RPMI7951 (cell line): ENCODE data around the gene EFS. TPM values are rescaled to one million over a fixed set of nuclear protein-coding genes. Genes with fewer than 3 reads are reported as not detected.
"Not testable (repeated sequence)": the region's sequence is repeated elsewhere in the genome, so short reads cannot be mapped to it uniquely, and the experiment has no call there.

Experiments used
- DNase-seq: peaks from one replicate; pipeline ENCODE4 v3.0.0-alpha.2; 2012; ENCODE audit warnings: low read depth
- total RNA-seq: library from RNA; depleted of rRNA; stranded (reverse); fragments of >200 nt; shearing (Covaris generic); gene quantifications from 2 replicates; pipeline ENCODE4 v1.2.3, GENCODE V29; 2014

The EFS gene
- total RNA-seq, 1 experiment from 2014 or later, result 2.8 TPM

DNA sequence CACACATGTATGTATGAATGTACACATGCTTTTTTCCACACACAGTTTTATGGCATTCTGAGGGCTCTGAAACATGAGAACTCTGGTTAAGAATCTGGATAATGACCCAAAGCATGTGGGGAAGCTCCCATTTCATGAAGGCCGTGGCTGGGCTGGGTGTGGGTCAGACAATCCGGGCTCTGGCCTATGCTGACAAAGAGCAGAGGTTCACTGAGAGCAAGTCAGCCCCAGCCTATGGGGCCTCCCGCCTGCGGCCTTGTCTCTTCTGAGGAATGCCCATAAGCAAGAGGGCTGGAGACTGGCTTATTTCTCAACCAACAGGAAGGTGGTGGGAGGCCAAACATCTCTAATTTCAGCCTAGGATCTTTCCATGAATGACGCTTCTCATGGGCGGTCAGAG is 34.6 kb upstream of the EFS start:
- no peak for DNase-seq

- DNase-seq, result no peak
These were observed 34.2 kb upstream of the EFS start for GRCh38 chr14:23399136-23399535.

DNA sequence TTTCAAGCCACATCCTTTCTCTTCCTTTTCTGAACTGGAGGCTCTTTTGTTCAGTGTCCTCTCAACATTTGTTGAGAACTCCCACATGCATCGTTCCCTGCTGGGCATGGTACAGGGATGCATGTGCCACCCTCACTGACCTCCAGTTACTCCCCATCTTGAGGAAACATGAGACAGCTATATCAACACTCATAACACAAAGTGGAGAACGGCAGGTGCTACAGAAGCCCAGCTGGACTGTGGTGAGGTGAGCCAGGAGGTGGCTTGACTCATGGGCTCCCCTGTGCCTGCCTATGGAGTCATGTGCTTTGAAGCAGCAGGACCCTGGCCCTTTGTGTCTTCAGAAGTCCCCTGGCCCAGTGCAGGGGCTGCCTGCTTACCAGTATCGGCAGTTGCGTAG is 33.4 kb upstream of the EFS start:
- DNase-seq, result no peak

DNA sequence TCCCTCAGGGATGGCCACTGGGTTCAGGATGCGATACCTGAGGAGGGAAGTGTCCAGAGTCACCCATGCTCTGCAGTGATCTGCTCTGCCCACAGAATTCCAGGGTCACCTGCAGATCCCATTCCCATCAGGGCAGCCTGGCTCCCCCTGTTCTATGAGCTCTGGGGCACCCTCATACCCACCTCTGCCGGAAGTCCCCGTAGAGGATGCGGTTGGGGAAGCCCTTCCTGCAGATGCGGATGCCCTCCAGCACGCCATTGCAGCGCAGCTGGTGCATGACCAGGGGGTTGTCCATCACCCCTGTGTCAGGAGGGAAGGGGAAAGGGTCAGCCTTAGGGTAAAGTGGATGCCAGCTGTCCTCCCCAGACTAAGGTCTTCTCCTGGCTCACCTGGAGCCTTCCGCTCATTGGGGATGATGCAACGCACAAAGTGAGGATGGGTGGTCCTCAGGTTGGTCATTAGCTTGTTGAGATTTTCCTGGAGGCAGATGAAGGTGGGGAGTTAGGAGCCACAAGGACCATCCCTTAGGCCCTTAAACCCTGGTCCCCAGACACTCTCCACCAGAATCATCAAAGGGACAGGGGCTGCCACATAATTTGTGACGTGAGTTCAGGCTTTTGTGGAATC is 31.9 kb upstream of the EFS start:
- DNase-seq, result no peak

DNA sequence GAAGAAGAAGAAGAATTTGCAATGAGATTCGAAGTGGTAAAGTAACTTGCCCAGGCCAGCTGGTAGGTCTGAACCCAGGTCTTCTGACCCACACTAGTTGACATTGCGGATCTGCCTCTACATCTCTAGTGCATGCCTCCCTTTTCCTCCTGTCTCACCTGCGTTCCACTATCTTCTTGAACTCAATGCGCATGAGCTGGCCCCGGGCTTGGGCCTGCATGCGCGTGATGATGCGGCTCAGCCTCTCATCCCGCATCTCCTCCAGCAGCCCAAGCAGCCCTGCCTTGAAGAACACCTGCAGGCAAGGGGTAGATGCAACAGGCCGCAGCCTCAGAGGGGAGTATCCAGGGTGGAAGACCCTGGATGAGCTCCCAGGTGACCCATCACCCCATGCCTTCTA is 31.2 kb upstream of the EFS start:
- DNase-seq, result no peak

DNA sequence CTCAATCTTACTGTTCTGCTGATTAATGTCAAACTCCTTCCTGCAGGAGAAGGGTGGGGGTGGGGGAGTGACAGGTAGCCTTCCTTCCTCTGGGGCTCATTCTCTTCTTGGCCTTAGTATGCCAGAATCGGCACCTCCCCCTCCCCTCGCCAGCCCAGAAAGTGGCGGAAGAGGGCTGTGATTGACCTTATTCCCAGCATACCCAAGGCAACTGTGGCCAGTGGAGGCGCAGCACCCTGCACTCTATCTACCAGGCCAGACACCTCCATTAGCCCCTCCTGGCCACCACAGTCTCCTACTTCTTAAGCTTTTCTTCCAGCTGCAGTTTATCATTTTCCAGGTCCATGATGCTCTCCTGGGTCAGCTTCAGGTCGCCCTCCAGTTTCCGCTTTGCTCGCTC is 27.6 kb upstream of the EFS start:
- no peak for DNase-seq

DNA sequence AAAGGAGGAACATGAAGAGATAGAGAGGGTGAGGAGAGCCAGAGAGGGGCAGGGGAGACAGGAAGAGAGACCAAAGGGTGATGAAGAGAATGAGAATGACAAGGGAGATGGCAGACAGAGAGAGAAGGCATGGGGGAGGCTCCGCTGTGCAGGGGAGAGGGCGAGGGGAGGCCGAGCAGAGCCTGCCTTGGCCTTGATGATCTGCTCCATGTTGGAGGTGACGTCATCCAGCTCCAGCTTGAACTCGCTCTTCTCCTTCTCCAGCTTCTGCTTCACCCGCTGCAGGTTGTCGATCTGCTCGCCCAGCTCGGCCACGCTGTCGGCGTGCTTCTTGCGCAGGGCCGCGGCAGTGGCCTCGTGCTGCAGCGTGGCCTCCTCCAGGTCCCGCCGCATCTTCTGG is 24.9 kb upstream of the EFS start:
- not testable (repeated sequence) for DNase-seq

GRCh38 chr14:23389396-23389795 is 24.4 kb upstream of the EFS start:
- no peak for DNase-seq

DNA sequence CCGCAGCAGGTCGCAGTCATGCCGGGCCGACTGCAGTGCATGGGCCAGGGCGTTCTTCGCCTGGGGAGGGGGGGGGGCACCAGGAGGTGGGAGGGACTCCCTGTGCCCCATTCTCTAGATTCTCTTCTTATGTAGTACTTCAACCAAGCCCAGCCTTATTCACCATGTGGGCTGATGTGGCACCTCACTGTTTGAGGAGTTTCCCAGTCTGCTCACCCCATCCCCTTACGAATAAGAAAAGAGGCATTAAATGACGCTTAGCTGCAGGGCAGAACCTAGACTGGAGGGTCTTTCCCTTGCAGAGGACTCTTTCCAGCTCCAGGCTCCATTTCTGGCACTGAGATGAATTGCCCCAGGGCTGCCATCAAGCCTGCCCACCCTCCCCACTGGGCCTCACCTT is 24.0 kb upstream of the EFS start:
- no peak for DNase-seq

DNA sequence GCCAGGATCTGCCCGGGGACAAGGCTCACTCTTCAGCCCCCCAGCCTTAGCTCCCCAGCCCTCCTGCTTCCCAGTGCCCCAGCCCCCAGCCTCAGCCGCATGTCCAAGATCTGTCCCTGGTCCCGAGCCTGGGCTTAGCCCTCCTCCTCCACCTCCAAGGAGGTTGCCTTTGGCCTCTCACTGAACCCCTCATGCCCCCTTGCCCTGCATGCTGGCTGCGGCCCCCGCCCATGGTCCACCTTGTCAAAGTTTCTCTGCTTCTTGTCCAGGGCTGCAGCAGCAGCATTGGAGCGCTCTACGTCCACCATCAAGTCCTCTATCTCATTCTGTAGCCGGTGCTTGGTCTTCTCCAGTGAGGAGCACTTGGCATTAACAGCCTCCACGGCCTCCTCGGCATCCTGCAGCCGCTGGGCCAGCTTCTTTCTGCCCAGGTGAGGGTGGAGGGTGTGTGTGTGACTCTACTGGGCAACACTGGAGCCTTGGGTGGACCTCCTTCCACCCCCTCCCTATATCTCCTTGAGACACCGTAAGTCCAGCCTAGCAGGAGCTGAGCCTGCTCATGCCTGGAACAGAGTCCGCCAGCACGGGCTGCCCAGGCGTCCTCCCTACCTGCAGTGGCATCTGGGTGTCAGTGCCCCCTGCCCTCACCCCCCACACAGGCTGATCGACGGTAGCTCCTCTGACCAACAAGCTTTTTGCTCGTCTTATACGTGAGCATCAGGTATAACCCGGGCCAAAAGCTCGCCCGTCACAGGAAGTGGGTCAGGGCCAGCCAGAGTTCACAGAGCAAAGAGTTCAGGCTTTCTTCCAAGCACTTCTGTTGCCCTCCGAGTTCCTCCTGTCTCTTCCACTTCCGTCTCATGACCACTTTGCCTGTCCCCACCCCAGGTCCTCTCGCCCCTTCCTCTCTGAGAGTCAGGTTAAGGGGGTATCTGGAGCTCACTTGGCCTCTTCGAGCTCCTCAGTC is 23.2 kb upstream of the EFS start:
- DNase-seq, result no peak

- no peak for DNase-seq
These were observed 22.0 kb upstream of the EFS start for GRCh38 chr14:23386999-23387398.

DNA sequence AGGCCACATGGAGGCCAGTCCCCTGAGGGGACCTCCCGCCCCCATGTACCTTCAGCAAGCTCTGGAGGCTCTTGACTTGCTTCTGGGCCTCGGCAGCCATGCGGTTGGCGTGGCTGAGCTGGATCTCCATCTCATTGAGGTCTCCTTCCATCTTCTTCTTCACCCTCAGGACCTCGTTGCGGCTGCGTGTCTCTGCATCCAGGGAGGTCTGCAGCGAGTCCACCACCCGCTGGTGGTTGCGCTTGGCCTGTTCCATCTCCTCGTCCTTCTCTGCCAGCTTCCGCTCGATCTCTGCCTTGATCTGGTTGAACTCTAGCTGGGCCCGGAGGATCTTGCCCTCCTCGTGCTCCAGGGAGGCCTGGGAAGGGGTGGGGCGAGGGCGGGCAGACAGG is 21.3 kb upstream of the EFS start:
- DNase-seq, result not testable (repeated sequence)

DNA sequence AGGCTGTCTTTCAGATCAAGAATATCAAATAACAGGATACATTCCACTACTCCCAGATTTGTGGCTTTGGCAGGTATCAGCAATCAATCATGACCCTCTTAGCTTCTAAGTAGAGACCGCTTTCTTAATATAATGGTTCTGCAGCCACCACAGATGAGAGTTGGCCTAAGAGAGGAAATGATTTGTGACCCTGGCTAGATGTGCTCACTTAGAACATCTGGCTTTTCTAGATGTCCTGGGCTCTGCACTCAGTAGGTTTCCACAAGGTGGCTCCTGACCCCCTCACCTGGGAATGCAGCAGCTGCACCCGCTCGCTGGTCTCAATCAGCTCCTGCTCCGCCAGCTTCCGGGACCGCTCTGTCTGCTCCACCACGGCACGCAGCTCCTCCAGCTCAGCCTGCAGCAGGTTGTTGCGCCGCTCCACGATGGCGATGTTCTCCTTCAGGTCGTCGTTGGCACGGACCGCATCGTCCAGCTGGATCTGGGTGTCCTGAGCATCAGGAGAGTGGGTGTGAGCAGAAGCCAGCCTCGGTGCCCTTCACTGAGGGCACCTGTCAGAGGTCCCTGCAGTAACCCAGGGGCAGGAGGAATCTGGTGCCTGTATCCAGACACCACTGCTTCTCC is 20.8 kb upstream of the EFS start:
- DNase-seq, result no peak

DNA sequence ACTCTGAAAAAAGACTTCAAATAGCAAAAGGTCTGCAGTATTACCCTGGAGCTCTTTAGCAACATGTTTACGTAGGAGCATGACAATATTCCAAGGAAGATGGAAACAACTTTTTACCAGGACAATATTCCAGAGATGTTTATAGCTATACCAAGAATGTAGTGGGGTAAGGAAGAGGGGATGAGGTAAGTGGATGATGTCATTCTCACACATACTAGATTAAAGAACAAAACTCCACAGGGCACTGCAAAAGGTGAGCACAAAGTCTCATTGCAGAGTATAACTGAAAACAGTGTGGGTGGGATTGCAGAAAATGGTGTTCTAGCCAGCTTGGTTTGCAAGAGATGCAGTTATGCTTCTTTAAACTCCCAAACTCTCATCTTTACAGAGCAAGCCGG is 20.3 kb upstream of the EFS start:
- no peak for DNase-seq

DNA sequence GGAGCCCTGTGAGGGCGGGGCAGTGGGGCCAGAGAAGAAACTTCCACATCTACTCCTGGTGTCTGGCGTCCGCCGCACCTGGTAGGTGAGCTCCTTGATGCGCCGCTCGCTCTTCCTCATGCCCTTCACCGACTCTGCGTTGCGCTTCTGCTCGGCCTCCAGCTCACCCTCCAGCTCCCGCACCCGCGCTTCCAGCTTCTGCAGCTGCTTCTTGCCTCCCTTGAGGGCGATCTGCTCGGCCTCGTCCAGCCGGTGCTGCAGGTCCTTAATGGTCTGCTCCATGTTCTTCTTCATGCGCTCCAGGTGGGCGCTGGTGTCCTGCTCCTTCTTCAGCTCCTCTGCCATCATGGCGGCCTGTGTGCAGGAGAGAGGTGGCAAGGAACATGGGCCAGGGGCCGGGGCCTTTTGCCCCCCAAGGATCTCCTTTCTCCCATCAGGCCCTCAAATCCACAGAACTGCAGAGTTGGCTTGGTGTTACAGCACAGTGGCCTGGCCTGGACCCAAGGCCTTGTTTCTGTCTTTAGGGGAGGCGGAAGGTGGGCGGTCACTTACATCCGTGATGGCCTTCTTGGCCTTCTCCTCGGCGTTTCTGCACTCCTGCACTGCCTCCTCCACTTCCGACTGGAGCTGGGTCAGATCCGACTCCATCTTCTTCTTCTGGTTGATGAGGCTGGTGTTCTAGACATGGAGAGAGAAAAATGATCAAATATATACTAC is 19.6 kb upstream of the EFS start:
- DNase-seq, result no peak

GRCh38 chr14:23382731-23383440 is 17.9 kb upstream of the EFS start:
- DNase-seq, result no peak

GRCh38 chr14:23382276-23382675 is 17.3 kb upstream of the EFS start:
- no peak for DNase-seq

DNA sequence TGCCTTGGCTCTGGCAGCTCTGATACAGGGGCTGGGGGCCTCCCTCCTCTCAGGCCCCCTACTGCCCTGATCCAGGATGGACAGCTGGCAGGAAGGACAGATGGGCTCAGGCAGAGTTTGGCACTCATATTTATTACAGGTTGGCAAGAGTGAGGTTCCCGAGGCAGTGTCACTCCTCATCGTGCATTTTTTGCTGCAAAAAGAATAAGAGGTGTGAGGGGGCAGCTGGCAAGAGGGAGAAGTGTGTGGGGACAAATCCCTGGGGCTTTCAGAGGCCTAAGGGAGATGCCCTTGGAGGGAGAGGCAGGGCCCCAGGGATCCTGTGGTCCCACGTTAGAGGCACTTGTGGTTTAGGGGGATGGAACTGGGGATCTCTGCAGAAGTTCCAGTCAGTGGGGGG is 16.9 kb upstream of the EFS start:
- DNase-seq, result no peak

DNA sequence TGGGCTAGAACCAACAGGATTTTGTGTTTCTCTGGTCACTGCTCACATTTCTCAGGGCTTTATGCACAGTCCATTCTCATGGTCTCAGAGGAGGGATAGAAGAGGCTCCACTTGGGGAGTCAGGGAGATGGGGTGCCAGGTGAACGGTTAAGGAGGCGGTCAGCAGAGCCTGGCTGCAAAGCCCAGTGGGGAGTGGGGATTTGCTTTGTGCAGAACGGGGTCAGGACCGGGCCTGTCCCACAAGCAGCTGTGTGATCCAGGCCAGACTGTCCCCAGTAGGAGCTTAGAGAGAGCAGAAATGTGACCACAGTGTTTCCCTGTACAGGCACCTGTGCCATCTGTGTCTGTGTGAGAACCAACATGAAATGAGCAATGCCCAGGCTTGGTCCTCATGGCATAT is 16.0 kb upstream of the EFS start:
- no peak for DNase-seq

DNA sequence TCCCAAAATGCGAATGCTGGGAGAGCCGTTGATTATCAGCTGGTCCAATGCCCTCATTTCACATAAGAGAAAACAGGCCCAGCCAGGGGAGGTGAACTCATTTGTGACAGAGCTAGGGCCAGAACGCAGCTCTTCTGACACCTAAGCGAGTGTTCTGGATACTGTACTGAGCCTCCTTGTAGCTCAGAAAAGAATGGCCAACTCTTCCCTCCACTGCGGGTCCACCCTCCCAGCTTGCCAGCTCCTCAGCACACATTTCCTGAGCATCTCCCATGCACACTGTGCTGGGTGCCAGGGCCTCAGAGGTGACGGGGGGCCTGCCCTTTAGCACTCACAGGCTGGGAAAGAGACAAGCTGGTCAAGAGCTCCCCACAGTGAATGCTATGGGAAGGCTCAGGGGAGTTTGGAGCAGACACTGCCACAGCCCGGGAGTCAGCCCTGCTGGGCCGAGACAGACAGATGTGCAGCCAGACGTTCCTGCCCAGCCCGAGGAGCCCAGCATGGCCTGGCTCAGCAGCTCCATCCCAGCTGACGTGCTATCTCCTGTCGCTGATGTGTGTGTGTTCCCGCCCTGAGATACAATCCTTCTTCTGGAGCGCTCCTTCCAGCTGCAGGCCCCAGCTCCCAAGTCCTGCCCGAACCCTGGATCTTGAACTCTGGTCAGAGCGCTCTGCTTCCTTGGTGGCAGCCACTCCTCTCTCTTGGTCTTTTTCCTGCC is 15.4 kb upstream of the EFS start:
- no peak for DNase-seq
